GM19023 (cell line): ENCODE results near the gene NR3C1.
A peak's percentile ranks its signal among the peaks of the same experiment; 100 is the strongest.

Experiments
- ATAC-seq: cut with Tn5 transposase; IDR thresholded peaks from one replicate; pipeline ENCODE4 v1.9.1; 2021; ENCODE audit warnings: mild to moderate bottlenecking, moderate library complexity; ENCODE audit not compliant: unreplicated experiment

The NR3C1 gene

DNA sequence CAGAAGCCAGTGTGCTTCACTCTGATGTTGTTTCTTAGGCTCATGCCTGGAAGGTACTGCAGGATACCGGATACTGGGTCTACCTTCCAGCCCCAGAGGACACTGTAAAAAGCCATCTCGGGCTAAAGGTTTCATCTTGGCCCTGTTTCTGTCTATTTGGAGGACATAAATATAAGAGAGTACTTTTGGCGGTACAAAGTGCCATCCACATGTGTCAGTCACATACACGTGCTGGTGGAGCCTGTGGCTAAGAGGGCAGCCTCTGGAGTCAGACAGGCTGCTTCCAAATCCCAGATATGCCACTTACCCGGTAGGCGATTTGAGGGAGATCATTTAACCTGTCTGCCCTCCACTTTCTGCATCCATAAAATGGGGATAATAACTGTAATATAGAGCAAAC lies 160.4 kb downstream of the NR3C1 start:
- no peak for ATAC-seq

DNA sequence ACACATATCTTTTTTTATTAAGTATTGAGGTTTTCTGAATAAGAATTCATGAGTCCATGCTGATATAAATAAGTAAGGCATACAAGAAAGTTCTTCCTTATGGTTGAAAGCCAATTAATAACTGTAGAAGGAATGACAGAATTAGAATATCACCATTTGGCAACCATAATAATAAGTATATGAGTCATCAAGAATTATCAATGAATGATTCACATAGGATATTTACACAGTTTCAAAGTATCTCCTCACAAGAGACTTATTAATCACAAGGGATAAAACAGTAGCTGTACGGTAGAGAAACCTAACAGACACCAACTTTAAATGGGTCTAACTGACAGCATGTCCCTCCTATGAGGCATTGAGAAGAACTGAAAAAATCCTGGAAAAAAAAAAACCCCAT lies 161.6 kb downstream of the NR3C1 start:
- no peak for ATAC-seq

GRCh38 chr5:143239882-143240518 lies 163.5 kb downstream of the NR3C1 start:
- ATAC-seq = no peak

DNA sequence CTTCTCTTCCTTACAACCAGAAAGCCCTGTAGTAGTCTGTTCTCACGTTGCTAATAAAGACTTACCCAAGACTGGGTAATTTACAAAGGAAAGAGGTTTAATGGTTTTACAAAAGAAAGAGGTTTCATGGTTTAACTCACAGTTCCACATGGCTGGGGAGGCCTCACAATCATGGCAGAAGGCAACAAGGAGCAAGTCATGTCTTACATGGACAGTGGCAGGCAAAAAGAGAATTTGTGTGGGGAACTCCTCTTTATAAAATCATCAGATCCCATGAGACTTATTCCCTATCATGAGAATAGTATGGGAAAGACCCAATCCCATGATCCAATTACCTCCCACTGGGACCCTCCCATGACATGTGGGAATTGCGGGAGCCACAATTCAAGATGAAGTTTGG lies 164.9 kb downstream of the NR3C1 start:
- no peak for ATAC-seq

DNA sequence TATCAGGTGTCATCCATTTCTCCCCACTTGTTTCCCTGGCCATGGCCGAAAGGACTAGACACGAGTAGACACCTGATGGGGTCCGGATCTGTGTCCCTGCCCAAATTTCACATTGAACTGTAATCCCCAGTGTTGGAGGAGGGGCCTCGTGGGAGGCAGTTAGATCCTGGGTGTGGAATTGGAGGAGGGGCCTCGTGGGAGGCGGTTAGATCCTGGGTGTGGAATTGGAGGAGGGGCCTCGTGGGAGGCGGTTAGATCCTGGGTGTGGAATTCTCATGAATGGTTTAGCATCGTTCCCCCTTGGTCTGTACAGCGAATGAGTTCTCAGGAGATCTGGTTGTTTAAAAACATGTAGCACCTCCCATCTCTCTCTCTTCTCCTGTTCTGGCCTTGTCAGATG lies 165.8 kb downstream of the NR3C1 start:
- ATAC-seq = no peak

GRCh38 chr5:143236682-143237081 lies 166.8 kb downstream of the NR3C1 start:
- ATAC-seq = no peak

DNA sequence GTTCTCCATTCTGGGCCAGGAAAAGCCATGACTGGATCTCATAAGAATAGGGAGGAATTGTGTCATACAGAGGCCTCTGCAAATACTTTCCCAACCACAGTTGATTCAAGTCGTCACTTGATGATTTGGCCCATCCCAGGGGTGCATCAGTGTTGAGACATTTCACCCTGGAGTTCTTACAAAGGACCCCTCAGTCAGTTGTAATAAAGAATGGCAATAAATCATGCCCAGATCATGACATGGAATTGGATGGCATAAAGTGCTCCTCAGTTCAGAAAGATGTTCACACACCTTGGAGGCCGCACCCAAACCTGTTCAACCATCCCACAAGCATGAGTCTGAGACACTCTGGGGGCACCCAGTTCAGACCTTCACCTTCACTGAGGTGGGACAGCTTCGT lies 168.1 kb downstream of the NR3C1 start:
- no peak for ATAC-seq

DNA sequence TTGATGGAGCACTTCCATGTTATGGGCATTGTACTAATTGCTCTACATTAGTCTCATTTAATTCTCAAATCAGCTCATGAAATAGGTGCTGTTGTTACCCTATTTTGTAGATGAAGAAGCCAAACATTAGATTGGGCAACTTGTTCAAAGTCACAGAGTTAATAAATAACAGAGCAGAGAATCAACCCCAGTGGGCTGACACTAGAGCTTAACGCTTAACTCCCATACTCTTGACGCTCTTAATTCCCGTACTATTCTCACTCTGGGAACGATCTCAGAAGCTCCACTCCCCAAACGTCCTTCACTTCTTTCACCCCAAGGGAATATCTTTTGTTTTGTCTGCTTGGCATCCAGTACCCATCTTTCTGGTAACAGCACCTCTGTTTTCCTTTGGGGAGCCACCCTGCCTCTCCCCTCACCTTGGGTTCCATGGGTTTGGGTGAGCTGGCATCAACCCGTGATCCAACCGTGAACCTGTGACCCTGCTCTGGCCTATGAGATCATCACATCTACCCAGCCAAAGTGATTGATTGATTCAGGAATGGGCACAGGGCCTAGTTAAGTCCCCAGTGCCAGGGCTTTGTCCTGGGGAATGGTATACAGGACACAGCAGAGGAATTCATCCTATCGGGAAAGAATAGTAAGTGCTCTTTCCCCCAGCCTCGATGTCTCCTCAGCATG lies 169.2 kb downstream of the NR3C1 start:
- no peak for ATAC-seq

GRCh38 chr5:143233031-143233430 lies 170.5 kb downstream of the NR3C1 start:
- no peak for ATAC-seq

GRCh38 chr5:143231973-143232812 lies 171.3 kb downstream of the NR3C1 start:
- no peak for ATAC-seq

- no peak for ATAC-seq
Observed at GRCh38 chr5:143231416-143231815, 172.1 kb downstream of the NR3C1 start.

- ATAC-seq = no peak
Observed at GRCh38 chr5:143230676-143230996, 172.8 kb downstream of the NR3C1 start.

- ATAC-seq = peak; percentile 91
Observed at GRCh38 chr5:143229896-143230675, 173.4 kb downstream of the NR3C1 start.

DNA sequence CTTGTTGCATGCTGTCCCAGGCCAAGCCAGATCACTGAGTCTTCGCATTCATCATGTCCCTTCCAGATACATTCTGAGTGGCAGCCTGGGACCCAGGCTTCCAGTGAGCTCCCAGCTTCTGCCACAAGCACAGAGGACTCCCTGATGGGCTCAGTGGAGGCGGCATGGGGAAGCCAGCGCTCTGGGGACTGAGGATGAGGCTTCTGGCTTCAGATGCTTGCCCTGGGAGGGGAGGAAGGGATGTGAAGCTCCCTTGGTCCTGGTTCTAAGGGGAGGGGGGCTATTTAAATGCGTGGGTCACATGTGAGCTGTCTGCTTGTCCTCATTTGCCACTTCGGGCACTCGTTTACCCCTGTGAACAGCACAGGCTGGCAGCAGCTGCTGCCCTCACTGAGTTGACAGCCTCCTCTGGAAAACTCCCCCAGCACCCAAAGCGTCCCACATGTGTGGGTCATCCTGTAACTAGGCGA lies 174.0 kb downstream of the NR3C1 start:
- ATAC-seq = peak; percentile 43

DNA sequence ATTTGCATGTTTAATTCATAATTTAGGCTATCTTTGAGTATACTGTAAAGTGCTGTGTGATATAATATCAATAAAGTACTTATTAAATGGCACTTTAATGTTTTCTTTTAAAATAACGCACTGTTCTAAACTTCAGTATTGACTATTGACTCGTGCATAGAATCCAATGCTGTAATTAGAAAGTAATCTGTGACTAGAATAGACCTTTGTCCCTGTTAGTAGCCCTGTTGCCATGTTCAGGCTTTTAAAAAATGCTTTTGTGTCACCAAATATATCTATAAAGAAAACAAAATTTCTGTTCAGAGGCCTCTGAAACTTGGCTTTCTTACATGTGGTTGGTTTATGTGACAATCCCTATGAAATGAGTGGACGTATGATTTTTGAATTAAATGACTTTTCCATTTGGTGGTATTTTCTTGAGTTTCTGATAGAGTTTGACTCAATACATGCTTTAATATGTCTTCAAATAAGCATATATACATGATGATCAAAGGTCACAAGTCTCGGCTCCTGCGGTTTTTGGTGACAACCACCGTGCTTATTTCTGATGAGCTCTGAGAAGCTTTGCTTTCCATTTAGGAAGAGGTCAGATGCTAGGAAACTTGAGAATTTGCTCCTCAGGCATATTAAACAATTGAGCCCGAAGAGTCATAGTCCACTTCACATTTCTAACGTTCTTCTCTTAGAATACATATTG lies 174.7 kb downstream of the NR3C1 start:
- ATAC-seq = no peak
